ENCODE data around the gene DDX24.

DDX24 gene

DNA sequence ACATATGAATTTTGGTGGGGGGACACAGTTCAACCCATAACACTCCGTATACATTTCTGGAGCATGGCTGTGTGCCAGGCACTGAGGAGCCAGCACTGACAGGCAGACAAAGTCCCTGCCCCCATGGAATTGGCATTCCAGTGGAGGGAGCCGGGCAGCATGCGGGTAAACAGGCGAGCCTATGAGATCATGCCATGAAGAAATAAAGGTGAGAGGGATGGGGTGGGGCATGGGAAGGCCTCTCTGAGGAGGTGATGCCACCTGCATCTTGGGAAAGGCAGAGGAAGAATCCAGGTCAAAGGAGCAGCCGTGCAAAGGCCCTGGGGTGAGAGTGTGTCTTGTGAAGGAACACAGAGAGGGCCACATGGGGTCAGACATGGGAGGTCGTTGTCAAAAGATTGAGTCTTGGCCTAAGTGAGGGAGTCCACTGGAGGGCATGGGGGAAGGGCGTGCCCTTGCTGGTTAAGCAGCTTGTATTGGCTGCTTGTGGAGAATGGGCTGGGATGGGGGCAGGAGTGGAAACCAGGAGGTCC lies 51.3 kb downstream of the DDX24 start:
- DNase-seq, result no peak

GRCh38 chr14:94029265-94029664 lies 51.7 kb downstream of the DDX24 start:
- no peak for DNase-seq

GRCh38 chr14:94028450-94028826 lies 52.6 kb downstream of the DDX24 start:
- DNase-seq, result no peak

- peak; percentile 32 for DNase-seq
Measured at GRCh38 chr14:94027566-94028449, 53.2 kb downstream of the DDX24 start.

DNA sequence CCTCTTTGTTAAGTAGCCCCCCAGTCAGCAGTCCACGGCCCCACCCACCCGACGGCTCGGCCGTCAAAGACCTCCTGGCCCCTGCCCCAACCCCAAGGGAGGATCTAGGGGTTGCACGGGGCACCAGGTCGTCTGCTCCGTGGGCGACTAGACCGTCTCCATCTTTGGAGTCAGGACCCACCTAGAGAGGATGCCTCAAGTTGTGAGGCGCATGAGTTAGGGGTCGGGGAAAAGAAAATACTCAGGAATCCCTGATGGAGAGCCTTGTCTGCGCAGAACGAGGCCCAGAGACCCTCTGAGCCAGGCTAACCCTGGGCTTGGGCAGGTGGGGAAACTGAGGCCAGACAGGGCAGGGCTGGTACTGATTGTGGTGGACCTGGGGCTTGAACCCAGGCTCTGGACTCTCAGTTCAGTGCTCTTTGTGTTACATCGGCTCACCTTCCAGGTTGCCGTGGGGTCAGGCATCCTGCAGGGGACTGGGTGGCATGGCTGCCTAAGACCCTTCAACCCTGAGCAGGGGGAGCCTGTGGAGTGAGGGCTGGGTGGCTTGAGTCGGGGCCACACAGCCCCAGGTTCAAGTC lies 54.0 kb downstream of the DDX24 start:
- DNase-seq, result no peak

GRCh38 chr14:94026173-94026888 lies 54.7 kb downstream of the DDX24 start, which contains the start of gene OTUB2:
Gene OTUB2, plus strand, starts transcription at chr14:94026340. Its CDS starts 198 bp downstream, at chr14:94026538.
- DNase-seq, result peak; percentile 85

DNA sequence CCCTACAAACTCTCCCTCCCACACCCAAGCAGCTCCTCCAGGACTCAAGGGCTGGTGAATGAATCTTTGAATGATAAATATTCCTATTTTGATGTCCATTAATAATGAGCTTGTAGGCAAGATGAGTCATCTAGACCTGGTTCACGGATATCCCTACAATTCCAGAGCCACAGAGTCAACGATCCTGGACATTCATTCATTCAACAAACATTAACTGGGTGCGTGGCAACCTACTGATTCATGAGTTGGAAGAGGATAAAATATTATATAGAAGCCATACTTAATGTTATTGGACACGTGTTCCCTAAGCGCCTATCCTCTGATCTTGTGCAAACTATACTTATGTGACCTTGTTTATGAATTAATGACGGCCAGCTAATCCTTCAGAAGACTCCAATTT lies 55.3 kb downstream of the DDX24 start:
- no peak for DNase-seq

GRCh38 chr14:94024549-94024948 lies 56.5 kb downstream of the DDX24 start:
- DNase-seq, result no peak

DNA sequence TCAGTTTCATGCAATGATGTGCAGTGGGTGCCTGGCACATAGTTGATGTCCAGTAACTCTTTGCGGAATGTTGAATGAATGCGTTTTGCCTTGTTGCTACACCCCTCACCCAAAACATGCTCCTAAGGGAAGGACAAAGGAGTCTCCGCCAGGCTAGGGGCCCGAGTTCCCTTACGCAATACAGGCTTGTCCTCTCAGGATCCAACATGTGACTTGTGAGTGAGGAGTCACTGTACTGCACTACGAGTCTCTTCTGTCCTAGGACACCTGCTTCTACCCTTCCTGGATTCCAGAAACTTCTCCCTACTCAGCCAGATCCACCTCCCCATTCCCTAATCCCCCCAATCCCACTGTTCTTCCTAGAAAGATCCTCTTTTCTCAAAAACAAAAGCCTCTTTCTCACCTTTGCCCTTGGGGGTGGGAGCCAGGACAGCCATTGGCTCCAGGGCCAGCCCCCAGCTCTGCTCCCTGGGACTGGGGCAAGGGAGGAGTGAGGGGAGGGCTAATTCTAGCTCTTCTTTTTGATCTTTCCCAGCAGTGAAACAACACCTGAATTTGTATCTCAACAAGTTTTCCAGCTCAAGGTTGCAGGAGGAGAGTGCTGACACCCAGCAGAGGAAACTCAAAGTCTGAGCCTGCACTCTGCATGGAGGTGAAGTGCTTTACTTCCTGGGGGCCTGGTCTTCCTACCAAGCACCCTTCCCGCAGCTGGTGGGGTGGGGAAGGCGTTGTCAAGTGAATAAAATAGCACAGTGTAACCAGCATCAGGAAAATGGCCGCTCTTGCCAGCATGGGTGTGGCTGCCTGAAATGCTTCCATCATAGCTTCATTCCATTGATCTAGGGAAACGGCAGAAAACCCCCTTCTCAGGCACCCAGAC lies 58.2 kb downstream of the DDX24 start:
- DNase-seq, result no peak

DNA sequence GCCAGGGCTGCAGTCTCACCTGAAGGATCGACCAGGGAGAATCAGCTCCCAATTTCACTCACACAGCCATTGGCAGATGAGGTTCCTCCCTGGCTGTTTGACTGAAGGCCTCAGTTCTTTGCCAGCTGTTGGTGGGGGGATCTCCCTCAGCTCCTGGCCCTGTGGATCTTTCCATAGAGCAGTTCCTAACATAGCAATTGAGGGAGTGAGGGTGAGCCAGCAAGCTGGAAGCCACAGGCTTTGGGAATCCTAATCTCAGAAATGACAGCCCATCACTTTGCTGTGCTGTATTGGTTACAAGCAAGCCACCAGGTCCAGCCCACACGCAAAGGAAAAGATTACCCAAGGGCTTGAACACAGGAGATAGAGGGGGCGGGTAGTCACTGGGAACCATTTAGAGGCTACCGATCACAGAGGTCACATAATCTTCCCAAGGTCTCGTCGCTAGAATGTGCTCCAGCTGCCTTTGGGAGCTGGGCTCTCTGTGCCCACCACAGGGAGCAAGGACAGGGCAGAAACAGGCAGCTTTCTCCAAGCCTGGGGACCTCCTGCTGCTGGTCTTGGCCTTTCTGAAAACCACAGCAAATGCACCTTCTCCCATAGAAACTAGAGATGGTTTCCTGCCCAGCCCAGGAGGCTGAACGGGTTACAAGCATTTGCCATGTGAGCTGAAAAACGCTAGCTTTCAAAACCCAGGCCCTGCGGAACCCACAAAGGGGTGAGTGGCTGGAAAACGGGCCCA lies 59.4 kb downstream of the DDX24 start:
- no peak for DNase-seq

DNA sequence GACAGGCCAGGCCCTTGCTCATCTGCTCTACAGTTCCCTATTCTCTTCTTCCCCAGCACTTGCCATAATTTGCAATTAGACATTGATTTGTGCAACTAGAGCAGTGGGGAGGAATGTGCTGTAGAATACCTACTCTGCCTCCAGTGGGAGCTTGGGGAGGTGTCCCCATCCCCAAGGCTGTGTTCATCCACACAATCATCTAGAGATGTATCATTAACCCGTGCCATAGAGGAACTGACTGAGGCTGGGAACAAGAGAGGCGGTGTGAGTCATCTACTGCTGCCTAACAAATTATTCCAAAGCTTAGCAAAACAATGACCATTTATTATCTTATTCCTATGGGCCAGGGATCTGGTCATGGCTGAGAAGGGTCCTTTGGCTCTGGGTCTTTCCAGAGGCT lies 60.0 kb downstream of the DDX24 start:
- no peak for DNase-seq

DNA sequence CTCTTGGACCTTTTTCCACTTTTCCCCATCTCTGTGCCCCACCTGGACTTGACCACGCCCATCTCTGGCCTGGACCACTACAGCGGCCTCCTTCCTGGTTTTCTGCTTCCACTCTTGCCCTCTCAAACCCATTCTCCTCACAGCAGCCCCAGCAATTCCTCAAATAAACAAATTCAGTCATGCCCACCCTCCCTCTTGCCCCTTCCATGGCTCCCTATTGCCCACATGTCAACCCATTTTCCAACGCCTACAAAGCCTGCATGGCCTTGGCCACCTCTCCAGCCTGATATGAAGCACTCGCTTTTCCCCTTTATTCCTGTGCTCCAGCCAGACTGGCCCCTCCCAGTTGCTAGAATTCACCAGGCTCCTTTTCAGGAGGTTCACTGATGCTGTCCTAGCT lies 60.7 kb downstream of the DDX24 start:
- no peak for DNase-seq

- no peak for DNase-seq
Measured at GRCh38 chr14:94019329-94019728, 61.7 kb downstream of the DDX24 start.

DNA sequence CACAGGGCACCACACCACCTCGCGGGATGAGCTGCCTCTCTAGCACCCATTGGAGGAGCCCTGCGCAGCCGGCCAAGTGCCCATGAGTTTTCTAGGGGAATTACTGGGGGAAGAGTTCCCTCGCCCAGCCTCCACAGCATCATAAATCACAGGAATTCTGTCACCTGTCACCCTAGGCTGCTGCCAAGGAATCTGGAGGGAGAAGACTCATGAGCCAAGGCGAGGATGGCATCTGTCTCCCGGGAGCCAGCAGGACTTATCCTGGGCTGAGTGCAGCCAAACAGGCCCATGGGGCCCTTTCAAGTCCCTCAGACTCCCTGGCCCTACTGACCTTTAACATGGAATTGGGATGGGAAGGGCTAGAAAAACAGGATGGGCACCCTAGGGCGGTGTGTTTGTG lies 62.7 kb downstream of the DDX24 start:
- no peak for DNase-seq

DNA sequence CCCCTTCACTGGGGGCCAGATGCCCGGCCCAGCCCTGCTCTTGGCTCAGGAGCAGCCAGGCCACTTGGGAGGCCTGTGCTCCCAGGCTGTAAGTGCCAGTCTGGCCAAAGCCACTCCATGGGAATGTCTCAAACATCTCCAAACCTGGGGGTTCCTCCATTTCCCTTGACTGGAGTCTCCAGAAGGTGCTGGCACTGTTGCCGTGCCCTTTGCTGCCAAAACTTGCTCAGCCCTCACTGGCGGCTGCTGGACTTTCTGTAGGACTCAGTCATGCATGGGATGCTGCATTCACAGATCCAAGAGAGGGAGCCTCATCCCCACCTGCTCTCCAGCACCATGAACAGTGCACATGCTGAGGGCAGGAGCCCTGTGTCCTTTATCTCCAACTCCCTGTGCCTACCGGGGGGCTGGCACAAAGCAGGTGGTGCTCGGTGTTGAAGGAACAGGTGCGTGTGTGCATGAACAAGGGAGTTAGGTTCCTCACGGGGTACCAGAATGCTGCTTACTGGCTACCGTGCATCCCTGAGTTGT lies 64.5 kb downstream of the DDX24 start:
- no peak for DNase-seq

- DNase-seq, result no peak
Measured at GRCh38 chr14:94015223-94015622, 65.8 kb downstream of the DDX24 start.

GRCh38 chr14:94014382-94014781 lies 66.6 kb downstream of the DDX24 start:
- DNase-seq, result no peak

- DNase-seq, result no peak
Measured at GRCh38 chr14:94011795-94012194, 69.2 kb downstream of the DDX24 start.

DNA sequence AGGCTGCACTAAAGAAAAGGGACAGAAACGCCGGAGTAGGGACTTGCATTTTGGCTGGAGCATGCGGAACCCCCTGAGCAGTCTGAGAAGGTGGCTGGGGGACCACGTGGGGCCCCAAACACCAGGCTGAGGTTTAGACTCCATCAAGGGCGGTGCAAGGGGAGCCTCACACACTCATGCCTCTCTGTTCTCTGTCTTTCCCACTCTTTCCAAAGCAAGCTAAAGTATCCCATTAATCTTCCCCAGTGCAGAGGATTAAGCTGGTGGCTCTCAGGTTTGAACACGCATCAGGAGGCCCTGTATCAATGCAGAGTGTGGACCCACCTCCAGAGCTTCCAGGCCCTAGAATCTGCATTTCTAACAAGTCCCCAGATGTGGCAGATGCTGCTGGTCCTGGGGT lies 70.4 kb downstream of the DDX24 start:
- no peak for DNase-seq

DNA sequence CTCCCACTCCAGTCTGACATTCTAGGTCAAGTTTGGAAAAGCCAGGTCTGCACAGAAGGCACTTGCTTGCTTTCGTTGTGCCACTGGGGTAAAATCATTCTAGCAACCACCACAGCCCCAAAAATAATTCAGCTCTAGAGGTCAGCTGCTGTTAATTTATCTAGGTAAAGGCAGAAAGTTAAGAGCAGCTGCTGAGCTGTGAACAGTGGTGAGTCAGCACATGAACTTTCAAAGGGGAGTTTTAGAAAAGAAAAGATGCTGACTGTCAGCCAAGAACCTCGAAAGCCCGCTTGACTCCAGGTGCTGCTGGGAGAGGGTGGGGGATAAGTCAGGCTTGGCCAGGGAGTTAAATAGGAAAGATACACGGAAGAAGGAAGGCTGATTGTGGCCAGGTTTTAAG lies 71.2 kb downstream of the DDX24 start:
- no peak for DNase-seq

DNA sequence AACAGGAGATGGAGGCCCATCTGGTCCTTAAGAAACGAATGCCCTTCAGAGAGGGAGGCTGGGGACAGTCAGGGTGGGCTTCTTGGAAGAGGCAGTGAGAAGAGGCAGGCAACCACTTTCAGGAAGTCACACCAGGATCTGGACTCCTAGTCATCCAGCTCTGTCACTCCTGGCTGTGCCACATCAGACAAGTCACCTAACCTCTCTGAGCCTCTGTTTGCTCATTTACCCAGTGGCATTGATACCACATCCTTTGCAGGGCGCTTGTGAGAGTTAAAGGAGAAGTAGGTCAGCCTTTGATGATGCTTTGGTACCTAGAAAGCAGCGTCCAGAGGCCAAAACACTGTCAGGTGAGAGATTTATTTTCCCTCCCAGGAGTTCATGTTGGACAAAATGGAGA lies 72.8 kb downstream of the DDX24 start:
- DNase-seq, result no peak

Data from NCI-H2029 (cell line).